ENCODE results near the gene TMEM129. TPM values are rescaled to one million over a fixed set of nuclear protein-coding genes. Genes with fewer than 3 reads are reported as not detected.

The TMEM129 gene
- total RNA-seq, 1 experiment from 2014 or later = 54.9 TPM

GRCh38 chr4:1668488-1668840, 52.7 kb downstream of the TMEM129 start (continued):
- TF ChIP-seq E2F4 (CRISPR knock-in tag; IDR thresholded peaks at IDR 0.05; ENCODE audit: borderline replicate concordance, low read depth) (no peak), ELF4 (CRISPR knock-in tag; IDR thresholded peaks at IDR 0.05; ENCODE audit: low read depth) (no peak)

GRCh38 chr4:1667273-1667672, 53.9 kb downstream of the TMEM129 start:
- Mint-ChIP-seq H3K9me3 (no peaks in the 10 kb centered on the region), H3K4me1 (peaks cover 5% of the 10 kb centered on the region), H3K27me3 (ENCODE audit: low read depth) (no peaks in the 10 kb centered on the region), H3K36me3 (no peaks in the 10 kb centered on the region), H3K4me3 (no peak overlapping the region), H3K27ac (no peak overlapping the region)
- ChIA-PET CTCF (interaction anchor here (1.0 to 1.3 kb wide), 4 partner anchors 26 to 63 kb away, joined by 3 to 7 read pairs (median 4); no protein-coding TSS in a partner anchor), POLR2A (no interaction called here)
- no peak for TF ChIP-seq E2F1 (CRISPR knock-in tag; IDR thresholded peaks at IDR 0.05)
- no peak for TF ChIP-seq ZNF416 (CRISPR knock-in tag; IDR thresholded peaks at IDR 0.05)
- TF ChIP-seq ZNF219 (CRISPR knock-in tag; IDR thresholded peaks at IDR 0.05; ENCODE audit: borderline replicate concordance) = no peak
- ATAC-seq = no peak
- no peak for DNase-seq (ENCODE audit: low spot score)

- Mint-ChIP-seq H3K4me1 (peaks cover 5% of the 10 kb centered on the region), H3K9me3 (no peaks in the 10 kb centered on the region), H3K27me3 (ENCODE audit: low read depth) (no peaks in the 10 kb centered on the region), H3K4me3 (no peak overlapping the region), H3K36me3 (no peaks in the 10 kb centered on the region), H3K27ac (no peak overlapping the region)
- ChIA-PET CTCF (no interaction called here), POLR2A (no interaction called here)
- no peak for DNase-seq (ENCODE audit: low spot score)
- no peak for ATAC-seq
- no peak for TF ChIP-seq CREB1 (CRISPR knock-in tag; IDR thresholded peaks at IDR 0.05)
- no peak for TF ChIP-seq PRRX2 (CRISPR knock-in tag; IDR thresholded peaks at IDR 0.05)
- no peak for TF ChIP-seq E2F1 (CRISPR knock-in tag; IDR thresholded peaks at IDR 0.05)
- no peak for TF ChIP-seq CREM (CRISPR knock-in tag; IDR thresholded peaks at IDR 0.05)
- TF ChIP-seq GRHL2 (CRISPR knock-in tag; IDR thresholded peaks at IDR 0.05; ENCODE audit: insufficient replicate concordance, severe bottlenecking) = no peak
- no peak for TF ChIP-seq AR (CRISPR knock-in tag; IDR thresholded peaks at IDR 0.05)
- no peak for TF ChIP-seq ZNF423 (CRISPR knock-in tag; IDR thresholded peaks at IDR 0.05)
- TF ChIP-seq USF1 (CRISPR knock-in tag; IDR thresholded peaks at IDR 0.05) = no peak
- TF ChIP-seq IRF2 (CRISPR knock-in tag; IDR thresholded peaks at IDR 0.05; ENCODE audit: borderline replicate concordance, low read depth) = no peak
- TF ChIP-seq E2F5 (CRISPR knock-in tag; IDR thresholded peaks at IDR 0.05) = no peak
- TF ChIP-seq GABPB1 (CRISPR knock-in tag; IDR thresholded peaks at IDR 0.05) = no peak
- TF ChIP-seq ZNF532 (CRISPR knock-in tag; IDR thresholded peaks at IDR 0.05; ENCODE audit: borderline replicate concordance) = no peak
Observed at GRCh38 chr4:1666391-1666790, 54.7 kb downstream of the TMEM129 start.
